Colonic mucosa (tissue), 4 donors: ENCODE results near the gene PRKCE. TPM values are rescaled to one million over a fixed set of nuclear protein-coding genes. Genes with fewer than 3 reads are reported as not detected.

Source experiments
- DNase-seq: peaks from one replicate; pipeline ENCODE4 v3.0.0-alpha.2; 2020
- H3K27ac ChIP-seq: fragments of 200-600 bp; one replicate; pipeline ENCODE4 v1.8.0; 2021
- H3K27me3 ChIP-seq: fragments of 200-600 bp; one replicate; pipeline ENCODE4 v1.8.0; 2021
- H3K36me3 ChIP-seq: fragments of 200-600 bp; one replicate; pipeline ENCODE4 v1.8.0; 2021
- H3K4me1 ChIP-seq: fragments of 200-600 bp; one replicate; pipeline ENCODE4 v1.8.0; 2021; ENCODE audit warnings: mild to moderate bottlenecking
- H3K4me3 ChIP-seq: fragments of 200-600 bp; one replicate; pipeline ENCODE4 v1.8.0; 2021
- H3K9ac ChIP-seq, 2 donors: one replicate each; pipeline ENCODE4 v1.7.0; 2013; ENCODE audit warnings: control low read depth in 2 of 2, low read depth in 2 of 2, low read length in 2 of 2
- H3K9me3 ChIP-seq: fragments of 200-600 bp; one replicate; pipeline ENCODE4 v1.8.0; 2021
- intact Hi-C: fragments of 100-400 bp; cut with DNase I; formaldehyde crosslinking; loops from one replicate; pipeline ENCODE4 v1.14.1; 2022
- total RNA-seq, 2 donors: library from RNA; stranded (reverse); fragmentation: NEBNext Ultra II Directional in 1 of 2; extraction: Animal tissue kit (Norgen Biotek cat#: 25700) in 1 of 2; gene quantifications; one replicate each; pipeline ENCODE4 v1.2.1, GENCODE V29; 2021
- TF ChIP-seq, protein P1 (sequence below): fragments of 200-600 bp; IDR thresholded peaks from one replicate; pipeline ENCODE4 v1.8.0; 2022; ENCODE audit warnings: antibody characterized with exemption, mild to moderate bottlenecking
- donor health status: healthy.
- donor health status: DM: no; HTN: no; CAD: no.
- donor health status: DM: no; HTN: no; CAD: no.

Gene PRKCE
- total RNA-seq, 2 donors from 2014 or later: 17.5 to 25.8 TPM

DNA sequence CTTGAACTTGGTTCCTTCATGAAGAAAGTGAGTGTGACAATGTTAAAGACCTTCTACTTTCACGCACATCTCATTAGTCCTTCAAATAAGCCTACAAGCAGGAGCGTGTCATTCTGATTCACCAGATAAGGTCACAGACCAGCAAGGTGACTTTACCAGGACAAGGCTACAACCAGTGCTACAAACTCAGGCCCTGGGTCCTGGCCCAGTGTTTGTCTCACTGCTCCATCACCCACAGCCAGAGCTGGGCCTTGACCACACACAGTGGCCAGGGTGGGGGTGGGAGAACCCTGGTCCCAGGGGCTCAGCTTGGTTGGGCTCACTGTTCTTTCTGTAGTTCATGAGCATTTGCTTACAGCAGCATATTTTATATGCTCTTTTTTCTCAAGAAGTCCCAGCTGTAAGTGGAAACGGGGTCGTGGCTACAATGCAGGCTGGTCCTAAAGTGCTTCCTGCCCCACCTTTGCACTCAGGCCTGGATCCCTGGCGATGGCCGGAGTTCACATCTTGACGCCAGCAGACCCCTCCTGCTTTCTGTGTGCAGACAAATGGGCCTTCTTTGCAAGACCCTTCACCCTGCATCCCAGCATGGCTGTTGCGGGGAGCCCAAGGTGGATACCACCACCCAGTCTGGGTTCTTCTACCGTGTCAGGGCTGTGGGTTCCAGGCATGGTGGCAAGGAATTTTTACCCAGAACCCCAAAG is 492.1 kb downstream of the PRKCE start:
- H3K9ac ChIP-seq: no peak overlapping the region
- TF ChIP-seq, protein P1, sequence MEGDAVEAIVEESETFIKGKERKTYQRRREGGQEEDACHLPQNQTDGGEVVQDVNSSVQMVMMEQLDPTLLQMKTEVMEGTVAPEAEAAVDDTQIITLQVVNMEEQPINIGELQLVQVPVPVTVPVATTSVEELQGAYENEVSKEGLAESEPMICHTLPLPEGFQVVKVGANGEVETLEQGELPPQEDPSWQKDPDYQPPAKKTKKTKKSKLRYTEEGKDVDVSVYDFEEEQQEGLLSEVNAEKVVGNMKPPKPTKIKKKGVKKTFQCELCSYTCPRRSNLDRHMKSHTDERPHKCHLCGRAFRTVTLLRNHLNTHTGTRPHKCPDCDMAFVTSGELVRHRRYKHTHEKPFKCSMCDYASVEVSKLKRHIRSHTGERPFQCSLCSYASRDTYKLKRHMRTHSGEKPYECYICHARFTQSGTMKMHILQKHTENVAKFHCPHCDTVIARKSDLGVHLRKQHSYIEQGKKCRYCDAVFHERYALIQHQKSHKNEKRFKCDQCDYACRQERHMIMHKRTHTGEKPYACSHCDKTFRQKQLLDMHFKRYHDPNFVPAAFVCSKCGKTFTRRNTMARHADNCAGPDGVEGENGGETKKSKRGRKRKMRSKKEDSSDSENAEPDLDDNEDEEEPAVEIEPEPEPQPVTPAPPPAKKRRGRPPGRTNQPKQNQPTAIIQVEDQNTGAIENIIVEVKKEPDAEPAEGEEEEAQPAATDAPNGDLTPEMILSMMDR: no peak

DNA sequence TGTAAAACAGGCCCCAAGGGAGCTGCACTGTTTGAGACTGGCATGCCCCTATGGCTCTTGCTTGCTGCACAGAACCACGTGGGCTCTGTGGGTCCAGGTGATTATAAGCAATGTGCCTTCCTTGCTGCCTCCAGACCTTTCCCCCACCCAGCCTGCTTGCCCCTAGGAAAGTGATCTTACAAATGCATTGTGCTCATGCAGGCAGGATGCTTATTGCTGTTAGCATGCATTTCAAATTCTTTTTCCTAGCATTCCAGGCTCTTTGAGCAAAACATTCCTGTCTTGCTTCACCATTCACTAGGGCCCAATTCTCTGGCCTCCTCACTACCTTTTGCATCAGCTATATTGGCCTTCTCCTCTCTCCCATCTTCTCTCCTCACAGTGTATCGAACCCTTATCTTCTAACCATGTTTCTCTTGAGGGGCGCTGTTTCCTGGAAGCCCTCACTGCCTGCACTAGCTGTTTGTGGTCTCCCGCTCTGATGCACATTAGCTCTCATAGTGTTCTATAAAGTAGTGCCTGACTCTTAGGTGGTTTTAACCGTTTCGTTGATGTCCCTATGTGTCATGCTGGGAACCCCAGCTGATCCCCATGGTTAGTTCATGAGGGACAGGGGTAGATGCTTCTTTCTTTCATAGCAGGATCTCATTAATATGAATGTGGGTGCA is 492.8 kb downstream of the PRKCE start:
- peaks cover 6% of the 10 kb centered on the region for H3K4me1 ChIP-seq
- TF ChIP-seq, protein P1: no peak
- H3K4me3 ChIP-seq: no peak overlapping the region
- no peak overlapping the region for H3K27ac ChIP-seq
- H3K27me3 ChIP-seq: no peaks in the 10 kb centered on the region
- H3K9me3 ChIP-seq: no peaks in the 10 kb centered on the region
- DNase-seq: no peak
- no peak overlapping the region for H3K9ac ChIP-seq
- H3K36me3 ChIP-seq: no peaks in the 10 kb centered on the region
- intact Hi-C loops: no loop called here

More for the DNA sequence above, 492.1 kb downstream of the PRKCE start:
- H3K4me1 ChIP-seq: peaks cover 6% of the 10 kb centered on the region
- H3K9me3 ChIP-seq: no peaks in the 10 kb centered on the region
- DNase-seq: no peak
- peak overlapping the region; percentile 65 for H3K27ac ChIP-seq
- H3K36me3 ChIP-seq: no peaks in the 10 kb centered on the region
- H3K27me3 ChIP-seq: no peaks in the 10 kb centered on the region
- no peak overlapping the region for H3K4me3 ChIP-seq
- intact Hi-C loops: no loop called here

DNA sequence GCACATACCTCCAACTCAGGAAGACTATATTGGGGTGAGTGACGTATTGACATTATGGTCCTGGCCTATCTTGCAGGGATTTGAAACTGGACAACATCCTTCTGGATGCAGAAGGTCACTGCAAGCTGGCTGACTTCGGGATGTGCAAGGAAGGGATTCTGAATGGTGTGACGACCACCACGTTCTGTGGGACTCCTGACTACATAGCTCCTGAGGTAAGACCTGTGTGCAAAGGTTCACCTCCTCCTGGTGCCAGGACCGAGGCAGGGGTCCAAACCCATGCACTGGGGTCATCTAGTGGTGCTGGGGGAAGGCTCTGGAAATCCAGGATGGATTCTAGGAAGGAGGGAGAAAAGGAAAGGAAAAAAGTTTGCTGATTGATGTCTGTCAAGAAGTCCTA is 493.5 kb downstream of the PRKCE start:
- H3K9me3 ChIP-seq: no peaks in the 10 kb centered on the region
- no peak for DNase-seq
- H3K27ac ChIP-seq: no peak overlapping the region
- no peak overlapping the region for H3K4me3 ChIP-seq
- no peaks in the 10 kb centered on the region for H3K36me3 ChIP-seq
- H3K9ac ChIP-seq: no peak overlapping the region
- peaks cover 6% of the 10 kb centered on the region for H3K4me1 ChIP-seq
- no peaks in the 10 kb centered on the region for H3K27me3 ChIP-seq
- TF ChIP-seq, protein P1: no peak
- intact Hi-C loops: no loop called here

DNA sequence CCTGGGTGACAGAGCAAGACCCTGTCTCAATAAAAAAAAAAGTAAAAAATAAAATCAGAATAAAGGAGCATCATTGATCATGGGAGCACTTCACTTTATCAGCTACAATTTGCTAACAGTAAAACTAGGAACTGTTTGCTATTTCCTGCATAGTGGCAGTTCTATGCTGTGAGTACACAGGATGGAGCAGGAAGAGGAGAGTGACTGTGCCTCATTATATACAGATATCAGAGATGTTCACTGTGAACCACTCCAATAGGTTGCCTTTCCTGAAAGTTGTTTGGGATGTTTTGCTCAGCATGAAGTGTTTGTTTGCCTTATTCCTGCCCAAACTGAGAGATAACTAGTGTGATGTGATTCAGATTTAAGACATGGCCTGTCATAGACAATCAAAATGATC is 494.4 kb downstream of the PRKCE start:
- Histone ChIP-seq H3K9me3 (no peaks in the 10 kb centered on the region), H3K27me3 (no peaks in the 10 kb centered on the region), H3K9ac (no peak overlapping the region), H3K4me3 (no peak overlapping the region), H3K4me1 (peaks cover 6% of the 10 kb centered on the region), H3K36me3 (no peaks in the 10 kb centered on the region), H3K27ac (no peak overlapping the region)
- intact Hi-C loops: no loop called here
- no peak for DNase-seq
- TF ChIP-seq, protein P1: no peak

DNA sequence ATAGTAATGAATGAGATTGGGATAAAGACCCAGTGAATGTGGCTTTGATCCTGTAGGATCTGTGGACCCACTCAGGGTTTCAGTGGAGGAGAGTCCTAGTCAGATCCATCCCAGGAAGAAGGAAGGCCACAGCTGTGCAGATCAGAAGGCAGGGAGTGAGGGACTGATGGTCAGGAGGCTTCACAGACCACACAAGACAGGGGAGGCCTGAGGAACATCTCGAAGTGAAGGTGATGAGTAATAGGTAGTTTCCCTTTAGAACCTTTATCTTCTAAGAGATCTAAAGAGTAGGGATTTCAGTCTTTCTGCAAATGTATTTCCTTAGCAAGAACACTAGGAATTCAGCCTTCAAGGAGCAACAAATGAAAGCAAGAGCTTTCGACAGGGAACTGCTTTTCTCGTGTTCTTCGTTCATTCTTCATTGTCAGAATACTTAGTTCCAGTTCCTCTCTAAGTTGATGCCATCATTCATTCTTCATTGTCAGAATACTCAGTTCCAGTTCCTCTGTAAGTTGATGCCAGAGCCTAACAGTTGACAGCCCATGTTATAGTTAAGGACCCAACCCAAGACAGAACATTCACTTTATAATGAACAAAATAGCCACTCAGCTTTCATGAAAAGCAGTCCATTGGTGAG is 495.5 kb downstream of the PRKCE start:
- Histone ChIP-seq H3K9me3 (no peaks in the 10 kb centered on the region), H3K4me3 (no peak overlapping the region), H3K9ac (no peak overlapping the region)

More for the DNA sequence above, 495.5 kb downstream of the PRKCE start:
- no peak overlapping the region for H3K27ac ChIP-seq
- TF ChIP-seq, protein P1: no peak
- H3K36me3 ChIP-seq: no peaks in the 10 kb centered on the region
- peaks cover 4% of the 10 kb centered on the region for H3K4me1 ChIP-seq
- DNase-seq: no peak
- H3K27me3 ChIP-seq: no peaks in the 10 kb centered on the region
- intact Hi-C loops: no loop called here
